ENCODE data around the gene MAPK8IP2. TPM values are rescaled to one million over a fixed set of nuclear protein-coding genes. Genes with fewer than 3 reads are reported as not detected.

Gene MAPK8IP2
- total RNA-seq (2016; rRNA removed; fragmentation: Illumina TruSeq; extraction: Trizol), result 2.1 and 2.6 TPM in 2 replicates
- total RNA-seq (2016; cell fraction: cytosol; rRNA removed; fragmentation: Illumina TruSeq; extraction: Trizol; ENCODE audit: low read depth), result 0.10 and 0.18 TPM in 2 replicates
- 1.6 and 2.3 TPM in 2 replicates for total RNA-seq (2016; cell fraction: insoluble cytoplasmic fraction; rRNA removed; fragmentation: Illumina TruSeq; extraction: Trizol)
- total RNA-seq (2016; cell fraction: membrane; rRNA removed; fragmentation: Illumina TruSeq; extraction: Trizol), result 0.65 and 0.77 TPM in 2 replicates
- 1.8 and 2.3 TPM in 2 replicates for total RNA-seq (2016; cell fraction: nucleus; rRNA removed; fragmentation: Illumina TruSeq; extraction: Trizol)
- polyA plus RNA-seq (2011; rRNA removed), result 1.3 and 2.2 TPM in 2 replicates
- polyA plus RNA-seq (2011; cell fraction: cytosol; rRNA removed), result 1.2 TPM in 2 replicates
- 4.1 and 4.5 TPM in 2 replicates for polyA plus RNA-seq (2011; cell fraction: nucleus; rRNA removed)
- polyA plus RNA-seq (2012), result 0.87 and 1.2 TPM in 2 replicates
- polyA plus RNA-seq (2016; cell fraction: cytosol; fragmentation: Illumina TruSeq; extraction: Trizol; ENCODE audit: low read depth), result 0.20 TPM in 2 replicates
- polyA plus RNA-seq (2016; cell fraction: insoluble cytoplasmic fraction; fragmentation: Illumina TruSeq; extraction: Trizol; ENCODE audit: low read depth), result 1.7 and 2.3 TPM in 2 replicates
- 0.47 and 0.71 TPM in 2 replicates for polyA plus RNA-seq (2016; cell fraction: membrane; fragmentation: Illumina TruSeq; extraction: Trizol; ENCODE audit: low read depth)
- 3.0 and 3.2 TPM in 2 replicates for polyA plus RNA-seq (2016; cell fraction: nucleus; fragmentation: Illumina TruSeq; extraction: Trizol; ENCODE audit: insufficient read depth, low read depth)
- 3.4 TPM in 1 of 2 replicates, not detected in the other for polyA minus RNA-seq (2011; rRNA and poly(A)+ RNA removed; ENCODE audit: low replicate concordance)
- 1.5 and 2.2 TPM in 2 replicates for polyA minus RNA-seq (2011; cell fraction: cytosol; rRNA and poly(A)+ RNA removed)
- 1.4 and 1.5 TPM in 2 replicates for polyA minus RNA-seq (2011; cell fraction: nucleus; rRNA and poly(A)+ RNA removed)
- Bru-seq, nascent RNA, result percentile 31 among the genes with signal in this experiment
- BruChase-seq, experiment 1, labeled RNA remaining after a 6-hour chase, result percentile 44 among the genes with signal in this experiment
- BruChase-seq, experiment 2, labeled RNA remaining after a 2-hour chase, result percentile 35 among the genes with signal in this experiment
- long read RNA-seq, experiment 1, partial matches to known transcripts, result 0 of 1 reads
- long read RNA-seq, experiment 1, other reads (novel, unspliced or antisense), result 1 of 1 reads
- long read RNA-seq, experiment 2, full-length matches to known transcripts, result 9 of 24 reads
- long read RNA-seq, experiment 2, partial matches to known transcripts, result 13 of 24 reads
- long read RNA-seq, experiment 2, other reads (novel, unspliced or antisense), result 2 of 24 reads

DNA sequence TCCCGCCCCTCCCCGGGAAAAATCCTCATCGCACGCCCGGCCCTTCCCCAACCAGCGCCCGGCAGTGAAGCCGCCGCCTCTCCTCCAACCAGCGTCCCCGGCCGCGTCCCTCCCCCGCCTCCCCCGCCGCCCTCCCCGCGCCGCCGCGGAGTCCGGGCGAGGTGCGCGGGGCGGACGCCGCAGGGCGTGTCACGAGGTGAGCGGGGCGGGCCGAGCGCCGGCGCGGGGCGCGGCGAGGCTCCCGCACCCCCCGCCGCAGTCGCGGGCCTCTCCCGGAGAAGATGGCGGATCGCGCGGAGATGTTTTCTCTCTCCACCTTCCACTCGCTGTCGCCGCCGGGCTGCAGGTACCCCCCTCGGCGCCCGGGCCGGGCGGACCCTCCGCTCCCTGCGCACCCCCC is at the start of gene MAPK8IP2:
MAPK8IP2 (plus strand) TSS at position 256 of the 400 bp plus-strand sequence; CDS start at position 282, 26 bp downstream.
- Histone ChIP-seq H4K20me1 (ENCODE audit: insufficient read depth, low read length) (no peaks in the 10 kb centered on the region; the same call in 1 of the 2 replicates), H3K79me2 (ENCODE audit: insufficient read depth, low read length) (no peaks in the 10 kb centered on the region), H3K4me1 (ENCODE audit: insufficient read depth, low read length) (peaks cover 15% of the 10 kb centered on the region), H3K4me2 (ENCODE audit: low read depth, low read length) (peak within 1 kb of the TSS; percentile 75), H2AFZ (ENCODE audit: low read length) (no peak within 1 kb of the TSS), H3K4me3 (replicated peaks in 1 of 3; ENCODE audit: insufficient read depth in 1 of 3, low read depth in 2 of 3, low read length in 3 of 3) (peak within 1 kb of the TSS in 2 of 3 experiments; percentile 57 to 70; a peak in 3 of 6 replicates), H3K9ac (ENCODE audit: insufficient read depth, low read depth, low read length) (no peak within 1 kb of the TSS), H3K27me3 (ENCODE audit: control insufficient read depth in 1 of 2, insufficient read depth in 2 of 2, low read length in 2 of 2) (peaks cover 0 to 2% of the 10 kb centered on the region in 2 experiments; a peak in 2 of 5 replicates), H3K9me3 (ENCODE audit: low read length) (no peaks in the 10 kb centered on the region), H3K27ac (ENCODE audit: extremely low read length, insufficient read depth, low read length) (no peak within 1 kb of the TSS), H3K36me3 (replicated peaks in 1 of 2; ENCODE audit: control insufficient read depth in 1 of 2, insufficient read depth in 2 of 2, low read length in 2 of 2) (no peaks in the 10 kb centered on the region)
- TF ChIP-seq, protein P1, sequence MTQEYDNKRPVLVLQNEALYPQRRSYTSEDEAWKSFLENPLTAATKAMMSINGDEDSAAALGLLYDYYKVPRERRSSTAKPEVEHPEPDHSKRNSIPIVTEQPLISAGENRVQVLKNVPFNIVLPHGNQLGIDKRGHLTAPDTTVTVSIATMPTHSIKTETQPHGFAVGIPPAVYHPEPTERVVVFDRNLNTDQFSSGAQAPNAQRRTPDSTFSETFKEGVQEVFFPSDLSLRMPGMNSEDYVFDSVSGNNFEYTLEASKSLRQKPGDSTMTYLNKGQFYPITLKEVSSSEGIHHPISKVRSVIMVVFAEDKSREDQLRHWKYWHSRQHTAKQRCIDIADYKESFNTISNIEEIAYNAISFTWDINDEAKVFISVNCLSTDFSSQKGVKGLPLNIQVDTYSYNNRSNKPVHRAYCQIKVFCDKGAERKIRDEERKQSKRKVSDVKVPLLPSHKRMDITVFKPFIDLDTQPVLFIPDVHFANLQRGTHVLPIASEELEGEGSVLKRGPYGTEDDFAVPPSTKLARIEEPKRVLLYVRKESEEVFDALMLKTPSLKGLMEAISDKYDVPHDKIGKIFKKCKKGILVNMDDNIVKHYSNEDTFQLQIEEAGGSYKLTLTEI (CRISPR knock-in tag; conservative IDR thresholded peaks at IDR 0.05), result no peak
- TF ChIP-seq, protein P2, sequence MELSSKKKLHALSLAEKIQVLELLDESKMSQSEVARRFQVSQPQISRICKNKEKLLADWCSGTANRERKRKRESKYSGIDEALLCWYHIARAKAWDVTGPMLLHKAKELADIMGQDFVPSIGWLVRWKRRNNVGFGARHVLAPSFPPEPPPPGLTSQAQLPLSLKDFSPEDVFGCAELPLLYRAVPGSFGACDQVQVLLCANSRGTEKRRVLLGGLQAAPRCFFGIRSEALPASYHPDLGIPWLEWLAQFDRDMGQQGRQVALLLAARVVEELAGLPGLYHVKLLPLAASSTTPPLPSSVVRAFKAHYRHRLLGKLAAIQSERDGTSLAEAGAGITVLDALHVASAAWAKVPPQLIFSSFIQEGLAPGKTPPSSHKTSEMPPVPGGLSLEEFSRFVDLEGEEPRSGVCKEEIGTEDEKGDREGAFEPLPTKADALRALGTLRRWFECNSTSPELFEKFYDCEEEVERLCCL (CRISPR knock-in tag; IDR thresholded peaks at IDR 0.05; ENCODE audit: borderline replicate concordance), result no peak
- TF ChIP-seq, protein P3, sequence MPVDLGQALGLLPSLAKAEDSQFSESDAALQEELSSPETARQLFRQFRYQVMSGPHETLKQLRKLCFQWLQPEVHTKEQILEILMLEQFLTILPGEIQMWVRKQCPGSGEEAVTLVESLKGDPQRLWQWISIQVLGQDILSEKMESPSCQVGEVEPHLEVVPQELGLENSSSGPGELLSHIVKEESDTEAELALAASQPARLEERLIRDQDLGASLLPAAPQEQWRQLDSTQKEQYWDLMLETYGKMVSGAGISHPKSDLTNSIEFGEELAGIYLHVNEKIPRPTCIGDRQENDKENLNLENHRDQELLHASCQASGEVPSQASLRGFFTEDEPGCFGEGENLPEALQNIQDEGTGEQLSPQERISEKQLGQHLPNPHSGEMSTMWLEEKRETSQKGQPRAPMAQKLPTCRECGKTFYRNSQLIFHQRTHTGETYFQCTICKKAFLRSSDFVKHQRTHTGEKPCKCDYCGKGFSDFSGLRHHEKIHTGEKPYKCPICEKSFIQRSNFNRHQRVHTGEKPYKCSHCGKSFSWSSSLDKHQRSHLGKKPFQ (CRISPR knock-in tag; IDR thresholded peaks at IDR 0.05; ENCODE audit: insufficient replicate concordance), result peak; percentile 0
- TF ChIP-seq ZNF850 (CRISPR knock-in tag; conservative IDR thresholded peaks at IDR 0.05), result 0 out of 2 replicates have a peak, but pooled peaks have one; percentile 7
- TF ChIP-seq, protein P4, sequence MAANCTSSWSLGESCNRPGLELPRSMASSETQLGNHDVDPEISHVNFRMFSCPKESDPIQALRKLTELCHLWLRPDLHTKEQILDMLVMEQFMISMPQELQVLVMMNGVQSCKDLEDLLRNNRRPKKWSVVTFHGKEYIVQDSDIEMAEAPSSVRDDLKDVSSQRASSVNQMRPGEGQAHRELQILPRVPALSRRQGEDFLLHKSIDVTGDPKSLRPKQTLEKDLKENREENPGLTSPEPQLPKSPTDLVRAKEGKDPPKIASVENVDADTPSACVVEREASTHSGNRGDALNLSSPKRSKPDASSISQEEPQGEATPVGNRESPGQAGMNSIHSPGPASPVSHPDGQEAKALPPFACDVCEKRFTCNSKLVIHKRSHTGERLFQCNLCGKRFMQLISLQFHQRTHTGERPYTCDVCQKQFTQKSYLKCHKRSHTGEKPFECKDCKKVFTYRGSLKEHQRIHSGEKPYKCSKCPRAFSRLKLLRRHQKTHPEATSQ (CRISPR knock-in tag; IDR thresholded peaks at IDR 0.05; ENCODE audit: borderline replicate concordance), result no peak
- ATAC-seq (peak; percentile 27), FAIRE-seq (no peak), DNase-seq (ENCODE audit: low spot score) (no peak)
- in situ Hi-C loops (cut with HindIII; ENCODE audit: extremely low pct_ligation_motif_present, low pct_unique_long_range_greater_than_20kb) (no loop called here), intact Hi-C loops (cut with micrococcal nuclease; ENCODE audit: unreplicated experiment) (no loop called here)
- POLR2A ChIA-PET, result no interaction called here
- CTCF ChIA-PET (ENCODE audit: low intra/inter-chr PET ratio, low total read pairs), result no interaction called here
- 0% methylated on average over 5 of the region's 61 CpGs for WGBS (ENCODE audit: low lambda C conversion rate)
- no TSS peak for BruUV-seq (replicated peaks)
